SK-MEL-5 (cell line): ENCODE data around the gene DMXL1. TPM values are rescaled to one million over a fixed set of nuclear protein-coding genes. Genes with fewer than 3 reads are reported as not detected.
"Not testable (repeated sequence)": the region's sequence is repeated elsewhere in the genome, so short reads cannot be mapped to it uniquely, and the experiment has no call there.

Source experiments
- DNase-seq: peaks from one replicate; pipeline ENCODE4 v3.0.0-alpha.2; 2016; ENCODE audit warnings: low read depth, low spot score
- in situ Hi-C: cut with HindIII; loops from 2 replicates; pipeline ENCODE4 v1.10.0; 2016; ENCODE audit warnings: low sequenced_read_pairs, high pct_unique_total_duplicates, low pct_unique_long_range_greater_than_20kb
- total RNA-seq: library from RNA; depleted of rRNA; stranded (reverse); fragments of >200 nt; shearing (Covaris generic); gene quantifications from 2 replicates; pipeline ENCODE4 v1.2.3, GENCODE V29; 2014

DMXL1 gene
- total RNA-seq, 1 experiment from 2014 or later, result 34.3 TPM

- in situ Hi-C loops, result no loop called here
- no peak for DNase-seq
These were observed 167.6 kb downstream of the DMXL1 start for GRCh38 chr5:119238265-119239118.

- in situ Hi-C loops, result no loop called here
- no peak for DNase-seq
These were observed 168.2 kb downstream of the DMXL1 start for GRCh38 chr5:119239119-119239417.

DNA sequence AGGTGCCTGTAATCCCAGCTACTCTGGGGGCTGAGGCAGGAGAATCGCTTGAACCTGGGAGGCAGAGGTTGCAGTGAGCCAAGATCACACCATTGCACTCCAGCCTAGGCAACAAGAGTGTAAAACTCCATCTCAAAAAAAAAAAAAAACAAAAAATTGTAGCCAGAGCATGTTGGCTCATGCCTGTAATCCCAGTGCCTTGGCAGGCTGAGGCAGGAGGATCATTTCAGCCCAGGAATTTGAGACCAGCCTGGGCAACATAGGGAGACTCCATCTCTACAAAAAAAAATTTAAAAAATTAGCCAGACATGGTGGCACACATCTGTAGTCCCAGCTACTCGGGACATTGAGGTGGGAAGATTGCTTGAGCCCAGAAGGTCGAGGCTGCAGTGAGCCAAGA is 168.9 kb downstream of the DMXL1 start:
- DNase-seq, in situ Hi-C loops: not testable (repeated sequence)

- in situ Hi-C loops, result no loop called here
- no peak for DNase-seq
These were observed 173.0 kb downstream of the DMXL1 start for GRCh38 chr5:119243888-119244287.

DNA sequence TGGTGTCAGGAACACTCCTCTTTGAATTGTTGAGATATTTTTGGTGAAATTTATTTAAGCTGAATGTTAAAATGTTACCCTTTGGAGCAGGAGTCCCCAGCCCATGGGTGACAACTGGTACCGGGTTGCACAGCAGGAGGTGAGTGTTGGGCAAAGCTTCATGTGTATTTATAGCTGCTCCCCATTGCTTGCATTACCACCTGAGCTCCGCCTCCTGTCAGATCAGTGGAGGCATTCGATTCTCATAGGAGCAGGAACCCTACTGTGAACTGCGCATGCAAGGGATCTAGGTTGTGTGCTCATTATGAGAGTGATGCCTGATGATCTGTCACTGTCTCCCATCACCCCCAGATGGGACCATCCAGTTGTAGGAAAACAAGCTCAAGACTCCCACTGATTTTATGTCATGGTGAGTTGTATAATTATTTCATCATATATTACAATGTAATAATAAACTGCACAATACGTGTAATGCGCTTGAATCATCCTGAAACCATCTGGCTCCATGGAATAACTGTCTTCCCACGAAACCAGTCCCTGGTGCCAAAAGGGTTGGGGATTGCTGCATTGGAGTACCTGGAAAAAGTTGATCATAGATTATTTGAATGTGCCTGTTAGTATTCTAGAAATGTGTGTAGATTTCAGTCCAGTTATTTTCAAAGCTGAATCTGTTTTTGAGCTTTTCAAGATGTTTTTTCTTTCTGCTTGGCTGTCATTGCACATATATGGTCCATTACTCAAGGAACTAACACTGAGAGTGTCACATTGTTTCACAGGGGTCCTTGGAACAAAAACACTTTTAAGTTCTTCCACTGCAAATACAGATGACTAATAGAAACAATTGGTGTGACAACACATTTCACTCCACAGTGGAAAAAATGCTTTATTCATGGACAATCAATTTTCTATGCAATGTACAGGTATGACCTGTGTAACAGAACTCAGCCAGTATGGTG is 180.3 kb downstream of the DMXL1 start:
- in situ Hi-C loops, result no loop called here
- DNase-seq, result no peak

- DNase-seq, result peak; percentile 71
- in situ Hi-C loops, result no loop called here
These were observed 184.9 kb downstream of the DMXL1 start for GRCh38 chr5:119255571-119256356.

DNA sequence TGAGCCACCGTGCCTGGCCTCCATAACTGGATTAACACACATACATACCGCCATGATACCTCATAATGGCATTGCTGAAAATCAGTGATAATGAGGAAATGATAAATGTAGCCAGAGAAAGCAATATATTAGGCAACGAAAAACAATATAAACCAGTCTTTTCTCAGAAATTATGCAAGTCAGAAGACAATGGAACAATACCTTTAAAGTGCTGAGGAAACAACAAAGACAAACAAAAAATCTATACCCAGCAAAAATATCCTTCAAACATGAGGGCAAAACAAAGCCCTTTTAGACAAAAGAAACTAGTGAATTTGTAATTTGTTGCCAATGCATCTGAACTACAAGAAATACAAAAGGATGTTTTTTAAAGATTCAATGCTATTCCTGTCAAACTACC is 186.7 kb downstream of the DMXL1 start:
- DNase-seq, result no peak
- in situ Hi-C loops, result no loop called here

- in situ Hi-C loops, result no loop called here
- no peak for DNase-seq
These were observed 192.8 kb downstream of the DMXL1 start for GRCh38 chr5:119263639-119264038.

GRCh38 chr5:119264186-119264585 is 193.3 kb downstream of the DMXL1 start:
- in situ Hi-C loops, result no loop called here

DNA sequence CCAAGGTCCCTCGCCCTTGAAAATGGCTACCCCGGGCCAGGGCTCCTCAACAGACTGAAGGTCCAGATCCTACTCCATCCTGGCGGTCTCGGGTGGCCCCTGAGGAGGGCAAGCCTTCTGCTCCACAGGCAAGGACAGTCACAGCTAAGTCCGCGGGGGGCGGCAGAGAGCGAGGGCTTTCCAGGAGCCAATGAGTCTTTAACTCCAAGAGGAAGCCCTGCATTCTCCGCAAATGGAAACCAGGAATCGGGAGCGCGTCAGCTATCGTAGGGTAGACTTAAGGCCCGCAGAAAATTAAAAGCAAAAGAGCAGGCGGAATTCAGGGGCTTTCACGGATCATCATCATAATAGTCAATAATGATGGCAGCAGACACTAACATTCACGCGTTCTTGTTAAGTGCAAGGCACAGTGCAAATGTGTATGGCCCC is 197.1 kb downstream of the DMXL1 start:
- DNase-seq, result peak; percentile 96
- in situ Hi-C loops, result no loop called here

More at GRCh38 chr5:119264186-119264585, 193.3 kb downstream of the DMXL1 start:
- DNase-seq, result no peak

GRCh38 chr5:119268387-119269060 is 197.6 kb downstream of the DMXL1 start:
- peak; percentile 89 for DNase-seq
- in situ Hi-C loops, result no loop called here

DNA sequence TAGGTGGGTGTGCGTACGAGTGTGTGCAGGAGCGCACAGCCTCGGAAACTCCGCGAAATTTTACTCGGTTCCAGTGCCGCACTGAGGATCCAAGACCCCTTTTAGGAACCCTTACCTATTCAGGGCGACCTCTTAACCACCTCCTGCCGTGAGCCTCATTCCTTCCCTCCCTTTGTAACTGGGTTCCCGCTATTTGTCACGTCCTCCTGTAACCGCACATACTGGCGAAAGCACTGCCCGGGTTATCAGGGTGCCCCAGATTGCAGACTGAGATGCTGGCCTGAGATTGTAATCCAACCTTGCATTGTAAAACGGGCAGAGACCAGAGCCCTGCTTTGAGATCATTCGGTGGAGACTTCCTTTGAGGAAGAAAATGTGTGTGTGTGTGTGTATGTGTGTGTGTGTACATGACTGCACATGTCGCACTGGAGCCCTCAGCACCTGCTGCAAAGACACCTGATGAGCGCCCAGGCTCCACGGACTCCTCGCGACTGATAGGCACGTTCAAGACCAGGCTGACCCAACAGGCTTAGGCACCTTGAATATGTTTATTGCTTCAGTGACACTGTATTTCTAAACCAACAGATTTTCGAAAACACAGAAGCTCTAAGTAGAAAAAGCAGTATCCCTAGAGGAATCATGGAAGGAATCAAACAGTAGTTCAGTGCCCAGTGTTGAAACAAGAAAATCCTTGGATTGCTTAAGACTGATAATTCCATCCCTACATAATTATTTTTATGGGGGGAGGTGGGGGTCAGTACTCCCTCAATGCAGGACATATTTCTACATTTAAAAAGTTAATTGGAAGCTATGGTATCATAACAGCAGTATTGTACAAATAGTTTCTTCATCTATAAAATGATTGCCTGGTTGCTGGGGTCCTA is 198.4 kb downstream of the DMXL1 start:
- DNase-seq, result no peak
- in situ Hi-C loops, result no loop called here

- DNase-seq, result no peak
- in situ Hi-C loops, result no loop called here
These were observed 199.3 kb downstream of the DMXL1 start for GRCh38 chr5:119270121-119270565.

- in situ Hi-C loops, result no loop called here
These were observed 200.3 kb downstream of the DMXL1 start for GRCh38 chr5:119270960-119271757.

DNA sequence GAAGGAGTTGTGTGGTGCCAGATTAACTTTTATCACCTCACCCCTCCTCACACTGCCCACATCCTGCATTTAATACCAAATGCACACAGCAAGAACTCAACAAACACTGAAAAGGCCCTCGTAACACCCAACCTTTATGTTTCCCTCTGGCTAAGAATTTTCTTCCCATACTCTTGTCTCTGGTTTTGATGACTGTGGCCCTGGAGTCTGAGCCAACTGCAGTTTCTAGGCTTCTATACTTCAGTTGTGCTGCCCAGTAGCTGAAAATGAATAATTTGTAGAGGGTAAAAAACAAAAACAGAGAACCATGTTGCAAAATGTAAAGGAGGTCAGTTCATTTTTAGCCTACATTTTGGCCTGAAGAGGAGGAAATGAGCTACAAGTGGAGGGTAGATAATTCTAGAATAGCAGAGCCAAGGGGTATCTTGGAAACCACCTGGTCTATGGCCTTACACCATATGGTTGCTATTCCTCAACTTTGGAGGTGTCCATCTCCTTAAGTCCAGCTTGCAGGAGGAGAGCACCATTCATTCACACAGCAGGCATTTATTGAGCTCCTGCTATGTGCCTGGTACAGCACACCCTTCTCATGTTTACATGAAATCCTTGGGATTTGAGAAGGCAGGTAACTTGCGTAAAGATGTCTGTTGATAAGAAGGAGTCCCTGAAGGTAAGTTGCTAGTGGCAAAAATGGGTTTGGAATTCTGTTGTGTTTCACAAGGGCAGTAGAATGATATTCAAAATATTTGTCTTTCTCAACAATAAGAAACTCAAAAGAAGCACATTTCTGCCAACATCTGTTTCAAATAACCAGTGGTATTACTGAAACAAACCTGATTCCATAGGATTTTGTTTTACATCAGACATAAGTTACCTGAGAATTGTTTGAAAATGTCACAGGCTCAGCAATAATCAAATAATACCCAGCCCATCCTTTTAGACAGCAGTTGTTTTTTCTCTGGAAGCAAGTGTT is 201.2 kb downstream of the DMXL1 start:
- in situ Hi-C loops, result no loop called here
- DNase-seq, result no peak

More at GRCh38 chr5:119270960-119271757, 200.3 kb downstream of the DMXL1 start:
- DNase-seq, result no peak
